Coronary artery (tissue), 2 donors: ENCODE measurements around the gene CHRND.

ENCODE experiments used
- DNase-seq: peaks from one replicate; pipeline ENCODE4 v3.0.0-alpha.2; 2017; ENCODE audit warnings: low spot score
- H3K27ac ChIP-seq, 2 donors: fragments of 200-600 bp; sonication (generic); one replicate each; pipeline ENCODE4 v1.5.1; 2016 to 2019
- H3K4me3 ChIP-seq: fragments of 200-600 bp; sonication (generic); 2 replicates; pipeline ENCODE4 v1.5.1; 2016; ENCODE audit warnings: mild to moderate bottlenecking, moderate library complexity
- TF ChIP-seq, protein P1 (sequence below): fragments of 200-600 bp; sonication (generic); IDR thresholded peaks from one replicate; pipeline ENCODE4 v1.5.1; 2019; ENCODE audit warnings: antibody characterized with exemption

The CHRND gene

GRCh38 chr2:232573771-232574435 lies 47.9 kb downstream of the CHRND start:
- Histone ChIP-seq H3K4me3 (no peak overlapping the region), H3K27ac (no peak overlapping the region)
- TF ChIP-seq, protein P1, sequence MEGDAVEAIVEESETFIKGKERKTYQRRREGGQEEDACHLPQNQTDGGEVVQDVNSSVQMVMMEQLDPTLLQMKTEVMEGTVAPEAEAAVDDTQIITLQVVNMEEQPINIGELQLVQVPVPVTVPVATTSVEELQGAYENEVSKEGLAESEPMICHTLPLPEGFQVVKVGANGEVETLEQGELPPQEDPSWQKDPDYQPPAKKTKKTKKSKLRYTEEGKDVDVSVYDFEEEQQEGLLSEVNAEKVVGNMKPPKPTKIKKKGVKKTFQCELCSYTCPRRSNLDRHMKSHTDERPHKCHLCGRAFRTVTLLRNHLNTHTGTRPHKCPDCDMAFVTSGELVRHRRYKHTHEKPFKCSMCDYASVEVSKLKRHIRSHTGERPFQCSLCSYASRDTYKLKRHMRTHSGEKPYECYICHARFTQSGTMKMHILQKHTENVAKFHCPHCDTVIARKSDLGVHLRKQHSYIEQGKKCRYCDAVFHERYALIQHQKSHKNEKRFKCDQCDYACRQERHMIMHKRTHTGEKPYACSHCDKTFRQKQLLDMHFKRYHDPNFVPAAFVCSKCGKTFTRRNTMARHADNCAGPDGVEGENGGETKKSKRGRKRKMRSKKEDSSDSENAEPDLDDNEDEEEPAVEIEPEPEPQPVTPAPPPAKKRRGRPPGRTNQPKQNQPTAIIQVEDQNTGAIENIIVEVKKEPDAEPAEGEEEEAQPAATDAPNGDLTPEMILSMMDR, result no peak
- DNase-seq, result no peak

GRCh38 chr2:232574674-232575403 lies 48.9 kb downstream of the CHRND start:
- TF ChIP-seq, protein P1, result no peak
- no peak for DNase-seq
- Histone ChIP-seq H3K27ac (no peak overlapping the region), H3K4me3 (no peak overlapping the region)

DNA sequence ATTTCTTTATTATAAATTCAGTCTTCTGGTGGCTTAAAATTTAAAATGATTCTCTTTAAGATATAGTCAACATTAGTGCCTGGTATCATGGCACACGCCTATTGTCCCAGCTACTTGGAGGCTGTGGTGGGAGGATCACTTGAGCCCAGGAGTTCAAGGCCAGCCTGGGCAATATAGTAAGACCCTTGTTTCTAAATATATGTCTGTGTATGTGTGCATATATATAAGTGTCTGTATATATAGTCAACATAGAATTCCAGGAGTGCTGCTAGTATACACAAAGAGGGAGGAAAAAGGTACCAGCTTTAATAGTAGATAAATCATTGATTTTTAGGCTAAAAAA lies 49.4 kb downstream of the CHRND start:
- Histone ChIP-seq H3K27ac (no peak overlapping the region), H3K4me3 (no peak overlapping the region)
- TF ChIP-seq, protein P1, result no peak

GRCh38 chr2:232576995-232577394 lies 51.0 kb downstream of the CHRND start:
- no peak for DNase-seq
- Histone ChIP-seq H3K4me3 (no peak overlapping the region), H3K27ac (no peak overlapping the region)
- TF ChIP-seq, protein P1, result no peak

More for the DNA sequence above, 49.4 kb downstream of the CHRND start:
- no peak for DNase-seq

GRCh38 chr2:232577841-232578240 lies 51.9 kb downstream of the CHRND start:
- TF ChIP-seq, protein P1, result no peak
- Histone ChIP-seq H3K27ac (no peak overlapping the region), H3K4me3 (no peak overlapping the region)
- DNase-seq, result no peak

DNA sequence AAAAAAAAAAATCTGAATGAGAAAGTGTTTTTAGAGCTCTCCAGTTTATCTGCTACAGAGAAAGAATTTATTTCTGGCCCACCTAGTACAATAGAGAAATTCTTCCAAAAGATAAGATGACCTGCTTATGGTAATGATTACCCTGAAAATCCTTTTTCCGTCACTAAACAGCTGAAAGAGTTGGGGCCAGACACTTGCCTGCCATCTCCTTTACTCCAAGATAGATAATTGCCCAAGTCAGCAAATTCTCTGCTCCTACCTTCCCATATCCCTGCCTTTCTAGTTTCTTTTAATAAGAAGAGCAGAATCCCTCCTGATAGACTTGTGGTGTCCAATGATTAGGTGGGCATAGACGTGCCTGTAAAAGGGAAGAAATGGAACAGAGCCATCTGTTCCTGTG lies 52.7 kb downstream of the CHRND start:
- TF ChIP-seq, protein P1, result no peak
- Histone ChIP-seq H3K27ac (no peak overlapping the region), H3K4me3 (no peak overlapping the region)
- DNase-seq, result no peak

- TF ChIP-seq, protein P1, result no peak
- H3K27ac ChIP-seq, result no peak overlapping the region
- no peak overlapping the region for H3K4me3 ChIP-seq
- no peak for DNase-seq
Observed at GRCh38 chr2:232580648-232580981, 54.7 kb downstream of the CHRND start.
